Omental fat pad (tissue), 4 donors: ENCODE data around the gene SYT7. TPM values are rescaled to one million over a fixed set of nuclear protein-coding genes. Genes with fewer than 3 reads are reported as not detected.
"Not testable (repeated sequence)": the region's sequence is repeated elsewhere in the genome, so short reads cannot be mapped to it uniquely, and the experiment has no call there.

ENCODE experiments used
- ATAC-seq: fragments of 150-250 bp; one replicate; pipeline ENCODE4 v1.9.1; 2016; ENCODE audit warnings: mild to moderate bottlenecking, moderate library complexity; ENCODE audit not compliant: low FRiP score
- DNase-seq: peaks from one replicate; pipeline ENCODE4 v3.0.0-alpha.2; 2019; ENCODE audit warnings: low spot score
- total RNA-seq, 4 donors: library from RNA; depleted of rRNA; stranded (reverse); fragments of >200 nt; gene quantifications; one replicate each; pipeline ENCODE4 v1.1.0, GENCODE V29; 2016
- TF ChIP-seq, protein P1 (sequence below), 3 donors: fragments of 450-650 bp; IDR thresholded peaks; one replicate each; pipeline ENCODE4 v1.5.1; 2016 to 2017; ENCODE audit warnings: antibody characterized with exemption in 3 of 3, mild to moderate bottlenecking in 3 of 3, moderate library complexity in 2 of 3

The SYT7 gene
- total RNA-seq, 4 donors from 2014 or later = 1.6 to 6.6 (median 4.4) TPM

DNA sequence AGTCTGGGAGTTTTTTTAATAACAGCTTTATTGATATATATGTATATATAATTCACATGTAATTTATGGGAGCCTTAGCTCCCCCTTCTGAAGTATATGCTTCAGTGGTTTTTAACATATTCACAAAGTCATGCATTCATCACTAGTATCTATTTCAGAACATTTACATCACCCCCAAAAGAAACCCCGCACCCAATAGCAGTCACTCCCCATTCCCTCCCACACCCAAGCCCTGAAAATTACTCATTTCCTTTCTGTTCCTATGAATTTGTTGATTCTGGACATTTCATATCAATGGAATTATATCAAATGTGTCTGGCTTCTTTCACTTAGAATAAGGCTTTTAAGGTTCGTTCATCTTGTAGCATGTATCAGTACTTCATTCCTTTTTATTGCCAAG, 35.6 kb upstream of the SYT7 start:
- ATAC-seq = no peak
- DNase-seq = no peak
- TF ChIP-seq, protein P1, sequence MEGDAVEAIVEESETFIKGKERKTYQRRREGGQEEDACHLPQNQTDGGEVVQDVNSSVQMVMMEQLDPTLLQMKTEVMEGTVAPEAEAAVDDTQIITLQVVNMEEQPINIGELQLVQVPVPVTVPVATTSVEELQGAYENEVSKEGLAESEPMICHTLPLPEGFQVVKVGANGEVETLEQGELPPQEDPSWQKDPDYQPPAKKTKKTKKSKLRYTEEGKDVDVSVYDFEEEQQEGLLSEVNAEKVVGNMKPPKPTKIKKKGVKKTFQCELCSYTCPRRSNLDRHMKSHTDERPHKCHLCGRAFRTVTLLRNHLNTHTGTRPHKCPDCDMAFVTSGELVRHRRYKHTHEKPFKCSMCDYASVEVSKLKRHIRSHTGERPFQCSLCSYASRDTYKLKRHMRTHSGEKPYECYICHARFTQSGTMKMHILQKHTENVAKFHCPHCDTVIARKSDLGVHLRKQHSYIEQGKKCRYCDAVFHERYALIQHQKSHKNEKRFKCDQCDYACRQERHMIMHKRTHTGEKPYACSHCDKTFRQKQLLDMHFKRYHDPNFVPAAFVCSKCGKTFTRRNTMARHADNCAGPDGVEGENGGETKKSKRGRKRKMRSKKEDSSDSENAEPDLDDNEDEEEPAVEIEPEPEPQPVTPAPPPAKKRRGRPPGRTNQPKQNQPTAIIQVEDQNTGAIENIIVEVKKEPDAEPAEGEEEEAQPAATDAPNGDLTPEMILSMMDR (IDR thresholded peaks at IDR 0.05) = no peak

DNA sequence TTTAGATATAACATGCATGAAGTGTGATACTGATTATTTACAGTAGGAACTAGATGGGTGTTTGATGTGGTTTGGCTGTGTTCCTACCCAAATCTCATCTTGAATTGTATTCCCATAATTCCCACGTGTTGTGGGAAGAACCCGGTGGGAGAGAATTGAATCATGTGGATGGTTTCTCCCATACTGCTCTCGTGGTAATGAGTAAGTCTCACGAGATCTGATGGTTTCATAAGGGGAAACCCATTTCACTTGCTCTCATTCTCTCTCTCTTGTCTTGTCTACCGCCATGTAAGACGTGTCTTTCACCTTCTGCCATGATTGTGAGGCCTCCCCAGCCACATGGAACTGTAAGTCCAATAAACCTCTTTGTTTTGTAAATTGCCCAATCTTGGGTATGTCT, 33.9 kb upstream of the SYT7 start:
- DNase-seq, ATAC-seq: not testable (repeated sequence)

DNA sequence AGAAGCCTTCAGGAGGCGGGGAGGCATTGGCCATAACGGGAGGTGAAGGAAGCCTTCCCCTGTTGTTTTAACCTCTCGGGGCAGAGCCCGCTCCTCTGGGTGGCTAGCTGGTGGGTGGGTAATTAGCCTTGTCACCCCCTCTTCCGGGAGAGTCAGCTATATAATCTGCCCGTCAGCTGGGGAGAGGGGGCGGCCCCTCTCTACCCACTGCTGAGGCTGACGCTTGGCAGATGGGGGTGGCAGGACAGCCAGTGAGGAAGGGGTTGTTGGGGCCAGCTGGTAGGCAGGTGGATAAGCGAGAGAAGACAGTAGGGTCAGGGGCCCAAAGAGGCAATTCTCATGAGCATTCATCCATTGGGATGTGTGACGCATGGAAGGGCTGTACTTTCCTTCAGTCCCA, 33.0 kb upstream of the SYT7 start:
- TF ChIP-seq, protein P1 (IDR thresholded peaks at IDR 0.05) = no peak
- ATAC-seq (no peak), DNase-seq (no peak)

DNA sequence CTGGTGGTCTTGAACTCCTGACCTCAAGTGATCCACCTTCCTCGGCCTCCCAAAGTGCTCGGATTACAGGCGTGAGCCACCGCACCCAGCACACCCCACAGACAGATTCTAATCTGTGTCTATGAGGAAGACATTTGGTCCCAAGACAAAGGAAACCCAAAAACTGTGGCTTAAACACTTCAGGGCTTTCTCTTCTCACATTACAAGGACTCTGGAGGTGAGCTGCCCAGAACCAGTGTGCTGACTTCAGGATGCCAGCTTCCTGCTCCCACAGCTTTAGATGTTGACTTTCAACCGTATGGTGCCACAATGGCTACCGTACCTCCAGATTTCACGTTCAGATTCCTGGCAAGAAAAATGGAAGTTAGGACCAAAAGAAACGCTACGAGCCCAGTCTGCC, 32.2 kb upstream of the SYT7 start:
- DNase-seq (no peak), ATAC-seq (no peak)
- TF ChIP-seq, protein P1 (IDR thresholded peaks at IDR 0.05) = no peak

DNA sequence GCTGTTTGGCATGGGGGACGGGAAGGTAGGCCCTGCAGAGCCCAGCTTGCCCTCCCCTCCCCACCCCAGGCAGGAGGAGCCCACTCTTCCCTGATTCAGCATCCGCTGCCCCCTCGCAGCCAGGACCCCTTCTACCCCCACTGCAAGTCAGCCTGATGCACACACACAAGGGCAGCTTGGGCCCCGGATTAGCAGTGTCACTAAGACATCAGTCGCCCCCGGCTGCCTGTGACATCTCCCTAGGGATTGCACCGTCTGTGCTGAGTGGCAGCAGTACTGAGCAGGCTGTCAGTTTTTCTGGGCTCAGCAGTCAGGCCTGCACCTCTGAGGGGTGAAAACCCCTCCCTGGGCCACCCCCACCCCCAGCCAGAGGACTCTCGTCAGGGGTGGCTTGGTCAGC, 30.4 kb upstream of the SYT7 start:
- TF ChIP-seq, protein P1 (IDR thresholded peaks at IDR 0.05) = no peak
- DNase-seq (no peak), ATAC-seq (no peak)

DNA sequence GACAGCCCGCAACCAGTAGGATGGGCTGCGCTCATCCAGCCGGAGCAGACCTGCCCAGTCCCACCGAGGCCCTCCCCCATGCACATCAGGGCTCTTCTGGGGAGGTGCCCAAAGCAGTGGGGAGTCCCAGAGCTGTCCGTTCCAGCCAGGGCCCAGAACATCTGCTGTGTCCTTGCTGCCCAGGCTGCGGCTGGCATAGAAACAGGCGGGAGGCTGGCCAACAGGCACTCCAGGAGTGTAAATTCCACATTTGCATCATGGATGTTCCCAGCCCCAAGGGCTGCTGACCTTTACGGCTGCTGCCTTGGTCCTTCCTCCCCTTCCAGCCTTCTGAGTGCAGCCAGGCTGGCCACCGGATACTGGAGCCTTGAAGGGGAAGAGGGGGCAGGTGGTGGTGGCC, 30.0 kb upstream of the SYT7 start:
- ATAC-seq (no peak), DNase-seq (no peak)

DNA sequence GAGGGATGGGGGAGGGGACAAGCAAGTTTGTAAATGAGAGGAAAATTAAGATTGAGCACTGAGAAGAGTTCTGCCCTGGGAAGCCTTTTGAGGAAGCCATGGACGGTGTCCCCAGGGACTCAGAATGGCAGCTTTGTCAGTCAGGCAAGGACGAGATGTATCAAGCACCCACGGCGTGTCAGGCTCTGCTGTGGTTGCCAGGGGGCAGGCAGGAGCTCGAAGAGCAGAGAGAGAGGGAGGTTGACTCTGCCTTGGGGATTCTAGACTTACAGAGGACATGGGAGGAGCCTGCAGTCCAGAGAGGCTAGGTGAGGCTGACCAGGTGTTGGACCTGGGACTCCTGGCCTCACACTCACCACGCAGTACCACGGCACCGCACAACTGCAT, 29.1 kb upstream of the SYT7 start:
- ATAC-seq = no peak
- TF ChIP-seq, protein P1 (IDR thresholded peaks at IDR 0.05) = no peak
- DNase-seq = no peak

More for the DNA sequence above, 30.0 kb upstream of the SYT7 start:
- TF ChIP-seq, protein P1 (IDR thresholded peaks at IDR 0.05) = no peak
